Activated CD4-positive, alpha-beta memory T cell treated with anti-CD3 and anti-CD28 coated beads, Interleukin-2, amount 10 ng/mL, durations not matched to agents 7 days and 5 days (primary cell): Measurements from ENCODE around the gene NUDT7. TPM values are rescaled to one million over a fixed set of nuclear protein-coding genes. Genes with fewer than 3 reads are reported as not detected.

Source experiments
- CTCF ChIA-PET: fragments of 350-600 bp; sonication (Branson Sonifier 250); formaldehyde crosslinking; loops from one replicate; lab custom pipeline; 2021; ENCODE audit warnings: antibody characterized with exemption, inconsistent platforms; lab: Charles Lee
- POLR2A ChIA-PET: fragments of 350-600 bp; sonication (Branson Sonifier 250); formaldehyde crosslinking; loops from one replicate; lab custom pipeline; 2021; ENCODE audit warnings: antibody characterized with exemption; lab: Charles Lee
- DNase-seq: peaks from one replicate; pipeline ENCODE4 v3.0.0-alpha.2; 2020
- H3K27ac Mint-ChIP-seq: one replicate; pipeline ENCODE4 v1.8.0; 2021; ENCODE audit warnings: mild to moderate bottlenecking, mixed read lengths
- H3K27me3 Mint-ChIP-seq: one replicate; pipeline ENCODE4 v1.8.0; 2021; ENCODE audit warnings: mixed read lengths
- H3K36me3 Mint-ChIP-seq: one replicate; pipeline ENCODE4 v1.8.0; 2021; ENCODE audit warnings: low read depth, mixed read lengths
- H3K4me1 Mint-ChIP-seq: one replicate; pipeline ENCODE4 v1.8.0; 2021; ENCODE audit warnings: mixed read lengths
- H3K4me3 Mint-ChIP-seq: one replicate; pipeline ENCODE4 v1.8.0; 2021; ENCODE audit warnings: mild to moderate bottlenecking, mixed read lengths
- H3K9me3 Mint-ChIP-seq: one replicate; pipeline ENCODE4 v1.8.0; 2021; ENCODE audit warnings: mixed read lengths
- total RNA-seq, 2 experiments: library from RNA; stranded (reverse); gene quantifications; one replicate each; pipeline ENCODE4 v1.2.3, GENCODE V29; 2021

Gene NUDT7
- total RNA-seq, 2 experiments from 2014 or later: 5.3 to 6.5 TPM

- Mint-ChIP-seq H3K4me3 (no peak overlapping the region), H3K27ac (no peak overlapping the region), H3K27me3 (no peaks in the 10 kb centered on the region), H3K9me3 (no peaks in the 10 kb centered on the region), H3K36me3 (no peaks in the 10 kb centered on the region), H3K4me1 (peaks cover 5% of the 10 kb centered on the region)
- ChIA-PET CTCF (no interaction called here), POLR2A (interaction anchor here (0.9 kb wide), 1 partner anchor 14 kb away, joined by 3 read pairs; the partner anchor contains the start of gene NUDT7)
- DNase-seq: no peak
Observed at GRCh38 chr16:77736879-77737278, 14.6 kb downstream of the NUDT7 start.

GRCh38 chr16:77738706-77739558 lies 16.6 kb downstream of the NUDT7 start:
- H3K27me3 Mint-ChIP-seq: no peaks in the 10 kb centered on the region
- no peaks in the 10 kb centered on the region for H3K36me3 Mint-ChIP-seq
- CTCF ChIA-PET: no interaction called here

GRCh38 chr16:77739559-77739892 lies 17.2 kb downstream of the NUDT7 start:
- H3K4me3 Mint-ChIP-seq: no peak overlapping the region
- peaks cover 5% of the 10 kb centered on the region for H3K4me1 Mint-ChIP-seq
- H3K27ac Mint-ChIP-seq: no peak overlapping the region
- no peaks in the 10 kb centered on the region for H3K9me3 Mint-ChIP-seq
- POLR2A ChIA-PET: no interaction called here
- no peak for DNase-seq
- H3K27me3 Mint-ChIP-seq: no peaks in the 10 kb centered on the region
- CTCF ChIA-PET: no interaction called here
- H3K36me3 Mint-ChIP-seq: no peaks in the 10 kb centered on the region

More at GRCh38 chr16:77738706-77739558, 16.6 kb downstream of the NUDT7 start:
- Mint-ChIP-seq H3K4me1 (peaks cover 5% of the 10 kb centered on the region), H3K4me3 (no peak overlapping the region), H3K9me3 (no peaks in the 10 kb centered on the region), H3K27ac (no peak overlapping the region)
- POLR2A ChIA-PET: no interaction called here
- DNase-seq: no peak

GRCh38 chr16:77744141-77744540 lies 21.8 kb downstream of the NUDT7 start:
- H3K27me3 Mint-ChIP-seq: no peaks in the 10 kb centered on the region
- H3K27ac Mint-ChIP-seq: no peak overlapping the region
- H3K36me3 Mint-ChIP-seq: no peaks in the 10 kb centered on the region
- ChIA-PET POLR2A (no interaction called here), CTCF (no interaction called here)
- H3K4me3 Mint-ChIP-seq: no peak overlapping the region
- H3K4me1 Mint-ChIP-seq: no peaks in the 10 kb centered on the region
- H3K9me3 Mint-ChIP-seq: no peaks in the 10 kb centered on the region
- DNase-seq: no peak

GRCh38 chr16:77745972-77746371 lies 23.7 kb downstream of the NUDT7 start:
- DNase-seq: no peak
- Mint-ChIP-seq H3K27ac (no peak overlapping the region), H3K27me3 (no peaks in the 10 kb centered on the region), H3K4me1 (no peaks in the 10 kb centered on the region), H3K4me3 (no peak overlapping the region), H3K9me3 (no peaks in the 10 kb centered on the region), H3K36me3 (no peaks in the 10 kb centered on the region)
- CTCF ChIA-PET: no interaction called here
- POLR2A ChIA-PET: no interaction called here

GRCh38 chr16:77748421-77749005 lies 26.2 kb downstream of the NUDT7 start:
- Mint-ChIP-seq H3K27me3 (peaks cover 5% of the 10 kb centered on the region), H3K36me3 (no peaks in the 10 kb centered on the region), H3K4me3 (no peak overlapping the region), H3K4me1 (no peaks in the 10 kb centered on the region), H3K27ac (no peak overlapping the region), H3K9me3 (no peaks in the 10 kb centered on the region)
- CTCF ChIA-PET: no interaction called here
- POLR2A ChIA-PET: interaction anchor here (0.6 kb wide), 1 partner anchor 337 kb away, joined by 3 read pairs; no protein-coding TSS in a partner anchor
- DNase-seq: no peak

- Mint-ChIP-seq H3K27me3 (peaks cover 8% of the 10 kb centered on the region), H3K27ac (no peak overlapping the region), H3K9me3 (no peaks in the 10 kb centered on the region), H3K4me1 (no peaks in the 10 kb centered on the region), H3K4me3 (no peak overlapping the region), H3K36me3 (no peaks in the 10 kb centered on the region)
- no peak for DNase-seq
- POLR2A ChIA-PET: no interaction called here
- CTCF ChIA-PET: no interaction called here
Observed at GRCh38 chr16:77749415-77749814, 27.1 kb downstream of the NUDT7 start.

GRCh38 chr16:77758046-77758445 lies 35.7 kb downstream of the NUDT7 start:
- no peak overlapping the region for H3K27ac Mint-ChIP-seq
- DNase-seq: no peak
- no peaks in the 10 kb centered on the region for H3K9me3 Mint-ChIP-seq
- ChIA-PET POLR2A (no interaction called here), CTCF (no interaction called here)
- H3K4me1 Mint-ChIP-seq: no peaks in the 10 kb centered on the region
- no peaks in the 10 kb centered on the region for H3K36me3 Mint-ChIP-seq
- peaks cover 3% of the 10 kb centered on the region for H3K27me3 Mint-ChIP-seq
- H3K4me3 Mint-ChIP-seq: no peak overlapping the region

GRCh38 chr16:77758508-77758907 lies 36.2 kb downstream of the NUDT7 start:
- no peak overlapping the region for H3K27ac Mint-ChIP-seq
- no peaks in the 10 kb centered on the region for H3K4me1 Mint-ChIP-seq
- ChIA-PET CTCF (no interaction called here), POLR2A (no interaction called here)
- H3K36me3 Mint-ChIP-seq: no peaks in the 10 kb centered on the region
- H3K27me3 Mint-ChIP-seq: peaks cover 3% of the 10 kb centered on the region
- H3K9me3 Mint-ChIP-seq: no peaks in the 10 kb centered on the region
- no peak overlapping the region for H3K4me3 Mint-ChIP-seq
- no peak for DNase-seq

- CTCF ChIA-PET: no interaction called here
- H3K36me3 Mint-ChIP-seq: no peaks in the 10 kb centered on the region
- POLR2A ChIA-PET: no interaction called here
- no peaks in the 10 kb centered on the region for H3K4me1 Mint-ChIP-seq
- H3K27me3 Mint-ChIP-seq: no peaks in the 10 kb centered on the region
- no peak overlapping the region for H3K27ac Mint-ChIP-seq
- no peak overlapping the region for H3K4me3 Mint-ChIP-seq
- no peaks in the 10 kb centered on the region for H3K9me3 Mint-ChIP-seq
- DNase-seq: no peak
Observed at GRCh38 chr16:77759201-77759600, 36.9 kb downstream of the NUDT7 start.

- Mint-ChIP-seq H3K36me3 (no peaks in the 10 kb centered on the region), H3K4me3 (no peak overlapping the region), H3K9me3 (no peaks in the 10 kb centered on the region), H3K27ac (no peak overlapping the region), H3K4me1 (no peaks in the 10 kb centered on the region), H3K27me3 (no peaks in the 10 kb centered on the region)
- POLR2A ChIA-PET: no interaction called here
- no peak for DNase-seq
- CTCF ChIA-PET: no interaction called here
Observed at GRCh38 chr16:77759821-77760220, 37.5 kb downstream of the NUDT7 start.

- no peak for DNase-seq
- POLR2A ChIA-PET: no interaction called here
- Mint-ChIP-seq H3K9me3 (no peaks in the 10 kb centered on the region), H3K4me3 (no peak overlapping the region), H3K27me3 (no peaks in the 10 kb centered on the region), H3K27ac (no peak overlapping the region), H3K36me3 (no peaks in the 10 kb centered on the region), H3K4me1 (no peaks in the 10 kb centered on the region)
- CTCF ChIA-PET: no interaction called here
Observed at GRCh38 chr16:77760800-77761199, 38.5 kb downstream of the NUDT7 start.

GRCh38 chr16:77761204-77761603 lies 38.9 kb downstream of the NUDT7 start:
- H3K4me3 Mint-ChIP-seq: no peak overlapping the region
- H3K27ac Mint-ChIP-seq: no peak overlapping the region
- H3K36me3 Mint-ChIP-seq: no peaks in the 10 kb centered on the region
- H3K27me3 Mint-ChIP-seq: no peaks in the 10 kb centered on the region
- CTCF ChIA-PET: no interaction called here
- no peaks in the 10 kb centered on the region for H3K4me1 Mint-ChIP-seq
- no peak for DNase-seq
- POLR2A ChIA-PET: no interaction called here
- no peaks in the 10 kb centered on the region for H3K9me3 Mint-ChIP-seq

- POLR2A ChIA-PET: no interaction called here
- Mint-ChIP-seq H3K27me3 (no peaks in the 10 kb centered on the region), H3K27ac (no peak overlapping the region), H3K4me3 (no peak overlapping the region), H3K9me3 (no peaks in the 10 kb centered on the region), H3K36me3 (no peaks in the 10 kb centered on the region), H3K4me1 (no peaks in the 10 kb centered on the region)
- CTCF ChIA-PET: no interaction called here
- DNase-seq: no peak
Observed at GRCh38 chr16:77762262-77762661, 39.9 kb downstream of the NUDT7 start.
